GM12891 (cell line): ENCODE data around the gene CNRIP1.

Experiments
- POLR2A ChIP-seq: IDR thresholded peaks from 2 replicates; pipeline ENCODE4 v1.6.1; 2011; ENCODE audit warnings: low read depth, low read length, control low read depth
- POLR2AphosphoS5 ChIP-seq: IDR thresholded peaks from 2 replicates; pipeline ENCODE4 v1.6.1; 2011; ENCODE audit warnings: low read depth, low read length, control low read depth
- SPI1 ChIP-seq: IDR thresholded peaks from 2 replicates; pipeline ENCODE4 v1.6.1; 2011; ENCODE audit warnings: low read depth, low read length, control low read depth
- TAF1 ChIP-seq: IDR thresholded peaks from 2 replicates; pipeline ENCODE4 v1.6.1; 2011; ENCODE audit warnings: low read depth, low read length, control low read depth

DNA sequence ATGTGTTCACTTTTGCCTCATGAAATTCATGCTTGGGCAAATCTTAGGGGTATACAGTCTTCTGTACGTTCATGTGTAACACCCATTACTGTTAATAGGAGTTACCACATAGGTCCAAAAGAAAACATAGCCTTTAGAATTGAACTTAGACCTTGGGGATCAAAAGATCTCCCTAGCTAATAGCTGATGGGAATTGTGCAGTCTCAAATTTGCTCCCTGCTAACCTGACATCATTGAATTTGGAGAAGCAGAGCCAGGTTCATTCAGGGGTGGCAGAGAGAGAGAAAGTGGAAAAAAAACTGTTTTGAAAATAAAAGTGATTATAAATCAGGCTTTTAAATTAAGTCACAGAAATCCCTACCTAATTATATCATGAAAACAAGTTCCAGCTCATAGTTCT lies 39.4 kb downstream of the CNRIP1 start:
- TF ChIP-seq SPI1 (no peak), POLR2A (no peak), TAF1 (no peak), POLR2AphosphoS5 (no peak)
